GDM1 (cell line): ENCODE results near the gene PRR20G.
"Not testable (repeated sequence)": the region's sequence is repeated elsewhere in the genome, so short reads cannot be mapped to it uniquely, and the experiment has no call there.

Source experiments
- DNase-seq: peaks from one replicate; lab custom pipeline; 2025; lab: John Stamatoyannopoulos, UW

Gene PRR20G

GRCh38 chr3:127287840-127288239 is at the start of gene PRR20G:
Gene PRR20G, minus strand, starts transcription at chr3:127288046. Its CDS starts 681 bp downstream, at chr3:127287365.
- DNase-seq, result no peak

- no peak for DNase-seq
These were observed 49.2 kb upstream of the PRR20G start for GRCh38 chr3:127337001-127337400.

- DNase-seq, result no peak
These were observed 48.3 kb upstream of the PRR20G start for GRCh38 chr3:127336101-127336500.

- DNase-seq, result no peak
These were observed 42.5 kb upstream of the PRR20G start for GRCh38 chr3:127330385-127330784.

GRCh38 chr3:127329631-127330285 is 41.9 kb upstream of the PRR20G start:
- DNase-seq, result no peak

- no peak for DNase-seq
These were observed 40.6 kb upstream of the PRR20G start for GRCh38 chr3:127328421-127328820.

GRCh38 chr3:127326341-127326740 is 38.5 kb upstream of the PRR20G start:
- no peak for DNase-seq

- DNase-seq, result no peak
These were observed 37.7 kb upstream of the PRR20G start for GRCh38 chr3:127325629-127325961.

GRCh38 chr3:127324913-127325628 is 37.2 kb upstream of the PRR20G start:
- no peak for DNase-seq

- no peak for DNase-seq
These were observed 36.2 kb upstream of the PRR20G start for GRCh38 chr3:127324076-127324475.

- DNase-seq, result no peak
These were observed 35.7 kb upstream of the PRR20G start for GRCh38 chr3:127323581-127323980.

- DNase-seq, result no peak
These were observed 33.5 kb upstream of the PRR20G start for GRCh38 chr3:127321371-127321770.

- DNase-seq, result no peak
These were observed 32.8 kb upstream of the PRR20G start for GRCh38 chr3:127320529-127321121.

- no peak for DNase-seq
These were observed 28.8 kb upstream of the PRR20G start for GRCh38 chr3:127316685-127317084.

GRCh38 chr3:127312818-127313217 is 25.0 kb upstream of the PRR20G start:
- DNase-seq, result no peak

GRCh38 chr3:127308821-127309220 is 21.0 kb upstream of the PRR20G start:
- not testable (repeated sequence) for DNase-seq

GRCh38 chr3:127307916-127308315 is 20.1 kb upstream of the PRR20G start:
- DNase-seq, result no peak

- no peak for DNase-seq
These were observed 19.4 kb upstream of the PRR20G start for GRCh38 chr3:127307112-127307835.

GRCh38 chr3:127306361-127307111 is 18.7 kb upstream of the PRR20G start:
- DNase-seq, result no peak

GRCh38 chr3:127305499-127306060 is 17.7 kb upstream of the PRR20G start:
- DNase-seq, result no peak

- no peak for DNase-seq
These were observed 16.4 kb upstream of the PRR20G start for GRCh38 chr3:127304121-127304744.
